ENCODE results near the gene GADD45B. TPM values are rescaled to one million over a fixed set of nuclear protein-coding genes. Genes with fewer than 3 reads are reported as not detected.

GADD45B gene
- total RNA-seq, 2 donors from 2014 or later = 430 to 498 TPM

DNA sequence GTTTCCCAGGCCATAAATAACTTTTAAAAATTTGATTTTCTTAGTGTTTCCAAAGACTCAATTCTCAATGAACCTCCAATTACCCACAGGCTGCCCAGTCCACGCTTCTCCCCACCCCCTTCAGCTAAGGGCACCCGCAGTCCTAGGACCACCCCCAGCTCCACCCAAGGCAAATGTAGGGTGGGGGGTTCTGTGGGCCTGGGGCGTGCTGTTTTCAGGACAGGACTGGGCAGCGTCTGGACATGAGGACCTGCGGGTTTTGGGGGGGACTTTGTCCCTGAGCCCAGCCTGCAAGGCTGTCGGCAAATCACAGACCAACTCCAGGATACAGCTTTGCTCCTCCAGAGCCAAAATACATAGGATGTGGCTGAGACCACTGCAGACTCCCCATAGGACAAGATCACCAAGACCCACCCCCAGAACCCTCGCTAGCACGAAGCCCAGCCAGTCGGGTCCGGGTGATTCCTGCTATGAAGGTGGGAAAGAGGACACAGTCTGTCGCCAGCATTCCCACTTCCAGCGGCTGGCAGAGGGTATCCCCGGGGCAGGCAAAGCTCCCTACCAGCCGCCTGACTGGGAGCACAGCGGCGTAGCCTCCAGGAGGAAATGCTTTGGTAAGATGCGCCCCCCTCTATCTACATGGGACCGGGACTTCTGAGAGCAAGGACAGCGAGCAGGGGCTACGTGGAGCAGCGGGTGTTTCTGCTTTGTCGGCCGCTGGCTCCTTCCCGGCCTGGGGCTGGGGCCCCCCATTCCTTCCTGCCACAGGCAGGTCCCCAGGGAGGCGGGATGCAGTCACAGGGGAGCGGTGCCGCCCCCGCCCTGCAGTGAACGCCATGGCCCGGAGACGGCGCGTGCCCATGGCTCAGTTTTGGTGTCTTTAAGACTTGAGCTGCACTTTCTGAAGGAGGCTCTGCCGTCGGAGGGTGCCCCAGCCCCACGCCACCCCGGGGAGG, 46.9 kb upstream of the GADD45B start:
- peak overlapping the region; percentile 79 for H3K4me3 ChIP-seq

DNA sequence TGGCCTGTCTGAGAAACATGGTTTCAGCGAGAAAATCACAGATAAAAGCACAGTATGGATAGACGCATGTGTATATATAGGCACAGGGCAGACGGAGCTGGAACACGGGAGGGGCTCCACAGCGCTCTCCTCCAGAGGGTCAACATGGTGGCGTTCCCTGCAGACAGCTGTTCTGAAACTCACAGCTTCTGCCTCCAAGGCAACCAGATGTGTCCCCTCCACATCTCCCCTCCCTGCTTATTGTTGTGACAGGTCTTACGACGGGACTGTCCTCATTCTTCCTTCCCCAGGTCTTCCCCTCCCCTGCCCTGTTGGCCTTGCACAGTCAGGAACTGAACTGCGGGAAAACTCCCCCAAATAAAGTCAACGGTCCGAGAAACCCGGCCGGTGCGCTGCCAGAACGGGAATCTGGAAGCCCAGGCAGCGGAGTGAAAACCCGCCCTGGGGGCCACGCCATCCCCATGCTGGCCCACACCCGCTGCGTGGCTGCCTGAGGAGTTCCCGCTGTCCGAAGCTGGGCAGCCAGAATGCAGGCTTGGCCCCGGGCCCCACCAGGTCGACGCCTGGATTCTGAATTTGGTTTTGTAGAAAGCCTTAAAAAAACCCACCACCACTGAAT, 45.9 kb upstream of the GADD45B start:
- Histone ChIP-seq H3K9me3 (no peaks in the 10 kb centered on the region), H3K4me3 (no peak overlapping the region), H3K36me3 (peaks cover 18% of the 10 kb centered on the region), H3K4me1 (ENCODE audit: control insufficient read depth in 1 of 2, low read depth in 2 of 2) (peaks cover 8 to 30% of the 10 kb centered on the region in 2 donors), H3K27ac (no peak overlapping the region), H3K27me3 (replicated peaks; ENCODE audit: insufficient read depth) (no peaks in the 10 kb centered on the region)
- TF ChIP-seq, protein P1, sequence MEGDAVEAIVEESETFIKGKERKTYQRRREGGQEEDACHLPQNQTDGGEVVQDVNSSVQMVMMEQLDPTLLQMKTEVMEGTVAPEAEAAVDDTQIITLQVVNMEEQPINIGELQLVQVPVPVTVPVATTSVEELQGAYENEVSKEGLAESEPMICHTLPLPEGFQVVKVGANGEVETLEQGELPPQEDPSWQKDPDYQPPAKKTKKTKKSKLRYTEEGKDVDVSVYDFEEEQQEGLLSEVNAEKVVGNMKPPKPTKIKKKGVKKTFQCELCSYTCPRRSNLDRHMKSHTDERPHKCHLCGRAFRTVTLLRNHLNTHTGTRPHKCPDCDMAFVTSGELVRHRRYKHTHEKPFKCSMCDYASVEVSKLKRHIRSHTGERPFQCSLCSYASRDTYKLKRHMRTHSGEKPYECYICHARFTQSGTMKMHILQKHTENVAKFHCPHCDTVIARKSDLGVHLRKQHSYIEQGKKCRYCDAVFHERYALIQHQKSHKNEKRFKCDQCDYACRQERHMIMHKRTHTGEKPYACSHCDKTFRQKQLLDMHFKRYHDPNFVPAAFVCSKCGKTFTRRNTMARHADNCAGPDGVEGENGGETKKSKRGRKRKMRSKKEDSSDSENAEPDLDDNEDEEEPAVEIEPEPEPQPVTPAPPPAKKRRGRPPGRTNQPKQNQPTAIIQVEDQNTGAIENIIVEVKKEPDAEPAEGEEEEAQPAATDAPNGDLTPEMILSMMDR (IDR thresholded peaks at IDR 0.05) = no peak
- ATAC-seq (ENCODE audit: insufficient number of reproducible peaks, low FRiP score, low read depth) = no peak
- no peak for DNase-seq (ENCODE audit: low spot score)

More for the DNA sequence above, 46.9 kb upstream of the GADD45B start:
- ATAC-seq (ENCODE audit: insufficient number of reproducible peaks, low FRiP score, low read depth) (no peak), DNase-seq (ENCODE audit: low spot score) (no peak)
- no peaks in the 10 kb centered on the region for H3K27me3 ChIP-seq (replicated peaks; ENCODE audit: insufficient read depth)
- H3K36me3 ChIP-seq = peaks cover 12% of the 10 kb centered on the region
- no peaks in the 10 kb centered on the region for H3K9me3 ChIP-seq
- TF ChIP-seq, protein P1 (IDR thresholded peaks at IDR 0.05) = no peak
- peaks cover 8 to 34% of the 10 kb centered on the region in 2 donors for H3K4me1 ChIP-seq (ENCODE audit: control insufficient read depth in 1 of 2, low read depth in 2 of 2)
- peak overlapping the region in 1 of 2 donors; percentile 87 for H3K27ac ChIP-seq

DNA sequence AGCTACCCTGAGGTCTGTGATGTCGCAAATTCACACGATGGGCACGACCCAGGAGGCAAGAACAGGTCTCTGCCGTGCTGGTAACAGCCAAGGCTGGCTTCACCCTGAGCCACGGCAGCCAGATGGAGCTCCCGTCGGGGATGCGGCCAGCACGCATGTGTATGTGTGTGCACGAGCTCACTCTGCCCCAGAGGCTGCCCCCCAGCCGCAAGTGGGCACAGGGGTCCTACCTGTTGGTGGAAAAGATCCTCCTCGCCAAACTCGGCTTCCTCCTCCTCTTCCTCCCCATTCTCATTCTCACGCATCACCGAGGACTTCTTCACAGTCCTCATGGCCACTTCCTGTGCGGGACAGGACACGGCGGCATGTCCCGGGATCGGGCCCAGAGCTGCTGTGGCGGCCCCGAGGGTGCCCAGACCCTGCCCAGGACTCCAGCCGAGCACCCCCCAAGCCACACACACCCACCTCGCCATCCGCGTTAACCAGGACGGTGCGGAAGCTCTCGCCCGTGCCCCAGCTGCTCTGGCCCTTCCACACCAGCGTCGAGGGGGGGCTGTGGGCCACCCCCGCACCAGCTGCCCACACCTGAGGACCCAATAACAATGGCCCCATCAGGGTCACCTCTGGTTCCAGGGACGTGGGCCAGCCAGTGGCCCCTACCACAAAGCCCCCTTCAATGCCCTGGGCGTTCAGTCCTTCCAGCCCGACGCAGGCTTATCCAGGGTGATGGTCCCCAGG, 44.4 kb upstream of the GADD45B start:
- ATAC-seq (ENCODE audit: insufficient number of reproducible peaks, low FRiP score, low read depth) = no peak
- Histone ChIP-seq H3K9me3 (no peaks in the 10 kb centered on the region), H3K27me3 (replicated peaks; ENCODE audit: insufficient read depth) (no peaks in the 10 kb centered on the region), H3K27ac (no peak overlapping the region), H3K4me3 (no peak overlapping the region), H3K4me1 (ENCODE audit: control insufficient read depth in 1 of 2, low read depth in 2 of 2) (peaks cover 3 to 15% of the 10 kb centered on the region in 2 donors), H3K36me3 (peaks cover 18% of the 10 kb centered on the region)
- DNase-seq (ENCODE audit: low spot score) = no peak
- TF ChIP-seq, protein P1 (IDR thresholded peaks at IDR 0.05) = no peak

- no peaks in the 10 kb centered on the region for H3K27me3 ChIP-seq (replicated peaks; ENCODE audit: insufficient read depth)
- TF ChIP-seq, protein P1 (IDR thresholded peaks at IDR 0.05) = no peak
- no peaks in the 10 kb centered on the region for H3K9me3 ChIP-seq
- no peak for DNase-seq (ENCODE audit: low spot score)
- peaks cover 0 to 9% of the 10 kb centered on the region in 2 donors for H3K4me1 ChIP-seq (ENCODE audit: control insufficient read depth in 1 of 2, low read depth in 2 of 2)
- H3K36me3 ChIP-seq = peaks cover 18% of the 10 kb centered on the region
- H3K27ac ChIP-seq = no peak overlapping the region
- ATAC-seq (ENCODE audit: insufficient number of reproducible peaks, low FRiP score, low read depth) = no peak
- no peak overlapping the region for H3K4me3 ChIP-seq
Measured at GRCh38 chr19:2432131-2432848, 43.6 kb upstream of the GADD45B start.

Data from thoracic aorta (tissue), 2 donors.